IPS DF 6.9 (cell line): ENCODE measurements around the gene NR1D2.
"Not testable (repeated sequence)": the region's sequence is repeated elsewhere in the genome, so short reads cannot be mapped to it uniquely, and the experiment has no call there.

Experiments
- DNase-seq: peaks from one replicate; pipeline ENCODE4 v3.0.0-alpha.2; 2013; ENCODE audit warnings: low read depth, low spot score
- H3K27ac ChIP-seq: one replicate; pipeline ENCODE4 v1.5.1; 2013; ENCODE audit warnings: low read length, control low read depth
- H3K27me3 ChIP-seq: 2 replicates; pipeline ENCODE4 v1.6.1; 2013; ENCODE audit warnings: mild to moderate bottlenecking, low read length; ENCODE audit not compliant: control insufficient read depth, insufficient read depth
- H3K36me3 ChIP-seq: 2 replicates; pipeline ENCODE4 v1.6.1; 2013; ENCODE audit warnings: low read length; ENCODE audit not compliant: control insufficient read depth, insufficient read depth
- H3K4me1 ChIP-seq: 2 replicates; pipeline ENCODE4 v1.6.1; 2013; ENCODE audit warnings: low read length; ENCODE audit not compliant: control insufficient read depth, insufficient read depth
- H3K4me3 ChIP-seq: 2 replicates; pipeline ENCODE4 v1.5.1; 2013; ENCODE audit warnings: mild to moderate bottlenecking, low read length
- H3K9me3 ChIP-seq: 2 replicates; pipeline ENCODE4 v1.6.1; 2013; ENCODE audit warnings: low read length, inconsistent platforms; ENCODE audit not compliant: control insufficient read depth, insufficient read depth
- WGBS: extraction: QIAGEN DNeasy Blood & Tissue Kit; methylation state at CpG from one replicate; pipeline ENCODE4 v1.1.7; 2013; ENCODE audit warnings: mixed read lengths, missing lambda C conversion rate; ENCODE audit not compliant: insufficient read length, insufficient coverage; 5-methylcytosine and 5-hydroxymethylcytosine counted together

Gene NR1D2

GRCh38 chr3:23999012-23999641 lies 54.0 kb downstream of the NR1D2 start:
- no peaks in the 10 kb centered on the region for H3K27me3 ChIP-seq
- DNase-seq = peak; percentile 27
- H3K4me1 ChIP-seq = no peaks in the 10 kb centered on the region
- no peak overlapping the region for H3K4me3 ChIP-seq
- H3K36me3 ChIP-seq = no peaks in the 10 kb centered on the region
- no peak overlapping the region for H3K27ac ChIP-seq
- H3K9me3 ChIP-seq = no peaks in the 10 kb centered on the region
- WGBS = no CpG with 5 or more reads among the region's 5 CpGs

- DNase-seq = no peak
- no CpG with 5 or more reads among the region's 4 CpGs for WGBS
These were observed 57.0 kb downstream of the NR1D2 start for GRCh38 chr3:24002129-24002528.

GRCh38 chr3:24003466-24003865 lies 58.4 kb downstream of the NR1D2 start:
- H3K27me3 ChIP-seq = no peaks in the 10 kb centered on the region
- DNase-seq = no peak
- no peaks in the 10 kb centered on the region for H3K9me3 ChIP-seq
- no peak overlapping the region for H3K27ac ChIP-seq
- no peaks in the 10 kb centered on the region for H3K36me3 ChIP-seq
- WGBS = no CpG with 5 or more reads among the region's 3 CpGs
- no peaks in the 10 kb centered on the region for H3K4me1 ChIP-seq
- H3K4me3 ChIP-seq = no peak overlapping the region

More at GRCh38 chr3:24002129-24002528, 57.0 kb downstream of the NR1D2 start:
- Histone ChIP-seq H3K4me3 (no peak overlapping the region), H3K27me3 (no peaks in the 10 kb centered on the region), H3K4me1 (no peaks in the 10 kb centered on the region), H3K36me3 (no peaks in the 10 kb centered on the region), H3K27ac (no peak overlapping the region), H3K9me3 (no peaks in the 10 kb centered on the region)

GRCh38 chr3:24004171-24004938 lies 59.3 kb downstream of the NR1D2 start:
- Histone ChIP-seq H3K36me3 (no peaks in the 10 kb centered on the region), H3K4me3 (no peak overlapping the region), H3K27me3 (no peaks in the 10 kb centered on the region), H3K9me3 (no peaks in the 10 kb centered on the region), H3K4me1 (no peaks in the 10 kb centered on the region), H3K27ac (no peak overlapping the region)
- DNase-seq = no peak
- no CpG with 5 or more reads among the region's 4 CpGs for WGBS

- Histone ChIP-seq H3K36me3 (no peaks in the 10 kb centered on the region), H3K27ac (no peak overlapping the region), H3K9me3 (no peaks in the 10 kb centered on the region)
These were observed 60.6 kb downstream of the NR1D2 start for GRCh38 chr3:24005669-24006068.

GRCh38 chr3:24010834-24011233 lies 65.7 kb downstream of the NR1D2 start:
- H3K9me3 ChIP-seq, H3K36me3 ChIP-seq, H3K4me1 ChIP-seq, DNase-seq, H3K27ac ChIP-seq, H3K27me3 ChIP-seq, H3K4me3 ChIP-seq: not testable (repeated sequence)
- no CpG with 5 or more reads among the region's 8 CpGs for WGBS

More at GRCh38 chr3:24005669-24006068, 60.6 kb downstream of the NR1D2 start:
- Histone ChIP-seq H3K4me1 (no peaks in the 10 kb centered on the region), H3K27me3 (no peaks in the 10 kb centered on the region), H3K4me3 (no peak overlapping the region)
- DNase-seq = no peak
- no CpG with 5 or more reads among the region's 8 CpGs for WGBS

GRCh38 chr3:24012589-24013269 lies 67.6 kb downstream of the NR1D2 start:
- no CpG with 5 or more reads among the region's 2 CpGs for WGBS
- Histone ChIP-seq H3K27ac (no peak overlapping the region), H3K4me3 (no peak overlapping the region), H3K27me3 (no peaks in the 10 kb centered on the region), H3K9me3 (no peaks in the 10 kb centered on the region), H3K4me1 (no peaks in the 10 kb centered on the region), H3K36me3 (no peaks in the 10 kb centered on the region)
- no peak for DNase-seq

GRCh38 chr3:24017305-24017704 lies 72.2 kb downstream of the NR1D2 start:
- no peaks in the 10 kb centered on the region for H3K36me3 ChIP-seq
- no peak overlapping the region for H3K27ac ChIP-seq
- H3K9me3 ChIP-seq = no peaks in the 10 kb centered on the region
- no peak overlapping the region for H3K4me3 ChIP-seq
- no peaks in the 10 kb centered on the region for H3K27me3 ChIP-seq
- no peak for DNase-seq
- no peaks in the 10 kb centered on the region for H3K4me1 ChIP-seq

- no CpG with 5 or more reads among the region's 26 CpGs for WGBS
- Histone ChIP-seq H3K4me1 (no peaks in the 10 kb centered on the region), H3K9me3 (no peaks in the 10 kb centered on the region), H3K4me3 (no peak overlapping the region), H3K27ac (no peak overlapping the region), H3K27me3 (no peaks in the 10 kb centered on the region), H3K36me3 (no peaks in the 10 kb centered on the region)
- DNase-seq = no peak
These were observed 73.9 kb downstream of the NR1D2 start for GRCh38 chr3:24018784-24019570.

GRCh38 chr3:24019585-24019984 lies 74.5 kb downstream of the NR1D2 start:
- WGBS = no CpG with 5 or more reads among the region's 4 CpGs
- no peak overlapping the region for H3K4me3 ChIP-seq
- H3K27ac ChIP-seq = no peak overlapping the region
- no peaks in the 10 kb centered on the region for H3K9me3 ChIP-seq
- H3K4me1 ChIP-seq = no peaks in the 10 kb centered on the region
- H3K27me3 ChIP-seq = no peaks in the 10 kb centered on the region
- no peak for DNase-seq
- H3K36me3 ChIP-seq = no peaks in the 10 kb centered on the region
